SK-N-SH (cell line): Measurements from ENCODE around the gene SLC6A8. TPM values are rescaled to one million over a fixed set of nuclear protein-coding genes. Genes with fewer than 3 reads are reported as not detected.
"Not testable (repeated sequence)": the region's sequence is repeated elsewhere in the genome, so short reads cannot be mapped to it uniquely, and the experiment has no call there.

Experiments used
- CTCF ChIA-PET: fragments of 300-600, 350-600 bp; formaldehyde crosslinking; extraction: SDS; loops from one replicate; lab custom pipeline; 2021; lab: Yijun Ruan, JAX
- POLR2A ChIA-PET: fragments of 350-600 bp; sonication (Branson Sonifier 250); formaldehyde crosslinking; extraction: SDS; loops from one replicate; lab custom pipeline; 2020; ENCODE audit warnings: antibody characterized with exemption, inconsistent platforms; lab: Yijun Ruan, JAX
- DNase-seq: peaks from one replicate; pipeline ENCODE4 v3.0.0; 2012
- H2AFZ ChIP-seq: fragments of 200-600 bp; sonication (generic); 2 replicates; pipeline ENCODE4 v1.8.1; 2016; ENCODE audit warnings: antibody characterized with exemption, mild to moderate bottlenecking, low read depth
- H3F3A ChIP-seq: fragments of 200-600 bp; sonication (generic); replicated peaks from 2 replicates; pipeline ENCODE3; 2016; ENCODE audit warnings: antibody characterized with exemption, mild to moderate bottlenecking; ENCODE audit not compliant: insufficient read depth
- H3K27ac ChIP-seq, 2 experiments: fragments of 200-500 bp in 1 of 2; fragments of 200-600 bp in 1 of 2; sonication (Bioruptor generic) in 1 of 2; sonication (generic), shearing (Covaris generic) in 1 of 2; 2 replicates each; pipeline versions ENCODE4 v1.5.1 to v1.6.1; 2014 to 2016; ENCODE audit warnings: low read depth in 2 of 2, inconsistent platforms in 1 of 2, low read length in 1 of 2, mild to moderate bottlenecking in 1 of 2, mixed read lengths in 1 of 2
- H3K27me3 ChIP-seq: fragments of 200-600 bp; sonication (generic), shearing (Covaris generic); 2 replicates; pipeline ENCODE4 v1.6.1; 2016; ENCODE audit warnings: mixed run types; ENCODE audit not compliant: insufficient read depth
- H3K36me3 ChIP-seq, 2 experiments: fragments of 200-500 bp in 1 of 2; fragments of 200-600 bp in 1 of 2; sonication (Bioruptor generic) in 1 of 2; sonication (generic) in 1 of 2; replicated peaks in 1 of 2; 2 replicates each; pipeline versions ENCODE3 to v1.5.1; 2014 to 2016; ENCODE audit warnings: low read length in 1 of 2, mild to moderate bottlenecking in 1 of 2; ENCODE audit not compliant: insufficient read depth in 2 of 2, control insufficient read depth in 1 of 2
- H3K4me1 ChIP-seq, 2 experiments: fragments of 200-500 bp in 1 of 2; fragments of 200-600 bp in 1 of 2; sonication (Bioruptor generic) in 1 of 2; sonication (generic), shearing (Covaris generic) in 1 of 2; 2 replicates each; pipeline versions ENCODE4 v1.5.1 to v1.6.1; 2014 to 2016; ENCODE audit warnings: low read depth in 1 of 2, low read length in 1 of 2, mixed run types in 1 of 2; ENCODE audit not compliant: insufficient read depth in 2 of 2, control insufficient read depth in 1 of 2
- H3K4me2 ChIP-seq: fragments of 200-600 bp; sonication (generic), shearing (Covaris generic); 2 replicates; pipeline ENCODE4 v1.6.1; 2017; ENCODE audit warnings: mixed run types
- H3K4me3 ChIP-seq, 2 experiments: fragments of 200-500 bp in 1 of 2; fragments of 200-600 bp in 1 of 2; sonication (Bioruptor generic) in 1 of 2; sonication (generic), shearing (Covaris generic) in 1 of 2; 2 replicates each; pipeline versions ENCODE4 v1.5.1 to v1.8.1; 2014 to 2016; ENCODE audit warnings: low read depth in 2 of 2, inconsistent platforms in 1 of 2, low read length in 1 of 2, mild to moderate bottlenecking in 1 of 2, mixed read lengths in 1 of 2, moderate library complexity in 1 of 2
- H3K79me2 ChIP-seq: fragments of 200-600 bp; sonication (generic); 2 replicates; pipeline ENCODE4 v1.8.1; 2017; ENCODE audit warnings: mild to moderate bottlenecking; ENCODE audit not compliant: insufficient read depth
- H3K9ac ChIP-seq: fragments of 200-600 bp; sonication (generic); 2 replicates; pipeline ENCODE4 v1.6.1; 2017; ENCODE audit warnings: mixed run types
- H3K9me2 ChIP-seq: fragments of 200-600 bp; sonication (generic); 2 replicates; pipeline ENCODE4 v1.6.1; 2017; ENCODE audit warnings: mixed run types
- H3K9me3 ChIP-seq: fragments of 200-600 bp; sonication (generic); 2 replicates; pipeline ENCODE4 v1.6.1; 2017; ENCODE audit warnings: mixed run types, mild to moderate bottlenecking, moderate library complexity
- H4K20me1 ChIP-seq: fragments of 200-600 bp; sonication (generic); 2 replicates; pipeline ENCODE4 v1.6.1; 2017; ENCODE audit warnings: mild to moderate bottlenecking, mixed run types; ENCODE audit not compliant: insufficient read depth
- CHD2 ChIP-seq: fragments of 150-350 bp; IDR thresholded peaks from 2 replicates; pipeline ENCODE4 v1.6.1; 2018; ENCODE audit warnings: low read length; ENCODE audit not compliant: partially characterized antibody
- ELF1 ChIP-seq: IDR thresholded peaks from 2 replicates; pipeline ENCODE4 v1.4.0; 2012
- FOXM1 ChIP-seq: IDR thresholded peaks from 2 replicates; pipeline ENCODE4 v1.4.0; 2012; ENCODE audit warnings: low read depth, mild to moderate bottlenecking
- GATA2 ChIP-seq: sonication (generic); formaldehyde crosslinking; IDR thresholded peaks from 2 replicates; pipeline ENCODE4 v1.5.0; 2020; ENCODE audit warnings: mild to moderate bottlenecking, missing genetic modification reagents
- IRF3 ChIP-seq: fragments of 150-350 bp; IDR thresholded peaks from 2 replicates; pipeline ENCODE4 v1.6.1; 2016; ENCODE audit warnings: mild to moderate bottlenecking, low read depth, low read length
- NRF1 ChIP-seq: IDR thresholded peaks from 2 replicates; pipeline ENCODE4 v1.6.1; 2012; ENCODE audit warnings: low read depth, mild to moderate bottlenecking, low read length
- POLR2AphosphoS5 ChIP-seq: IDR thresholded peaks from 2 replicates; pipeline ENCODE4 v1.6.1; 2012; ENCODE audit warnings: low read depth, low read length
- RCOR1 ChIP-seq: fragments of 150-350 bp; IDR thresholded peaks from 2 replicates; pipeline ENCODE4 v1.6.1; 2017; ENCODE audit warnings: antibody characterized with exemption, low read length
- RXRA ChIP-seq: IDR thresholded peaks from 2 replicates; pipeline ENCODE4 v1.4.0; 2012; ENCODE audit warnings: low read depth, mild to moderate bottlenecking, borderline replicate concordance
- SIN3A ChIP-seq: IDR thresholded peaks from 2 replicates; pipeline ENCODE4 v1.6.1; 2012; ENCODE audit warnings: low read depth, mild to moderate bottlenecking, low read length, moderate library complexity, borderline replicate concordance
- whole genome bisulfite sequencing: methylation state at CpG from one replicate; pipeline ENCODE4 v1.1.6; 2017; ENCODE audit warnings: low lambda C conversion rate; 5-methylcytosine and 5-hydroxymethylcytosine counted together
- polyA plus RNA-seq, 3 experiments: library from polyadenylated mRNA; depleted of rRNA; stranded (reverse); fragments of >200 nt; gene quantifications; 2 replicates each; pipeline ENCODE4 v1.2.3, GENCODE V29; 2012
- TF ChIP-seq, protein P1 (sequence below): IDR thresholded peaks from 2 replicates; pipeline ENCODE4; 2012
- TF ChIP-seq, protein P2 (sequence below): fragments of 150-350 bp; IDR thresholded peaks from 2 replicates; pipeline ENCODE4 v1.6.1; 2017; ENCODE audit warnings: antibody characterized with exemption, low read length, low read depth, borderline replicate concordance
- TF ChIP-seq, protein P3 (sequence below): IDR thresholded peaks from 2 replicates; pipeline ENCODE4 v1.4.0; 2012; ENCODE audit warnings: low read depth, borderline replicate concordance
- TF ChIP-seq, protein P4 (sequence below): IDR thresholded peaks from 2 replicates; pipeline ENCODE4 v1.6.1; 2012; ENCODE audit warnings: mild to moderate bottlenecking, low read depth, low read length, moderate library complexity

Gene SLC6A8
- polyA plus RNA-seq, 1 of the 3 experiments (the other 2 are of a cell fraction): 30.8 TPM

DNA sequence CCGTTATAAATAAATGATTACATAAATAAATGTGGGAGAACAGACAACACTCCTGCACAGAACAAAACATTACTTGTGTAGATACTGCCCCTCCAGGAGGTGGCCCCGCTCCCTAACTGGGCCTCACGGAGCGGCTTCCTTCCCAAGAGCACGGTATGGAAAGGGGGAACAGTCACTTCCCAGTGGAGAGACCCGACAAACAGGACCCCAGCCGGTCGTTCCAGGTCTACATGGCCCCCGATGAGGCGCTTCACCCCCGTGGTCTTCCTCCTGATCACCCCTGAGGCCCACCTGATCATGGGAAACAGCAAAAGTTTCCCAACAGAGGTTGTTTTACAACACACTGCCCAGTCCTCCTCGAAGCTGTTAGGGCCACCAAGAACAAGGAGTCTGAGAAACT lies 6.6 kb upstream of the SLC6A8 start:
- TF ChIP-seq SIN3A (no peak), NRF1 (no peak), RXRA (no peak), CHD2 (no peak), ELF1 (no peak), IRF3 (no peak), POLR2AphosphoS5 (no peak), RCOR1 (no peak), GATA2 (no peak), FOXM1 (no peak)
- TF ChIP-seq, protein P1, sequence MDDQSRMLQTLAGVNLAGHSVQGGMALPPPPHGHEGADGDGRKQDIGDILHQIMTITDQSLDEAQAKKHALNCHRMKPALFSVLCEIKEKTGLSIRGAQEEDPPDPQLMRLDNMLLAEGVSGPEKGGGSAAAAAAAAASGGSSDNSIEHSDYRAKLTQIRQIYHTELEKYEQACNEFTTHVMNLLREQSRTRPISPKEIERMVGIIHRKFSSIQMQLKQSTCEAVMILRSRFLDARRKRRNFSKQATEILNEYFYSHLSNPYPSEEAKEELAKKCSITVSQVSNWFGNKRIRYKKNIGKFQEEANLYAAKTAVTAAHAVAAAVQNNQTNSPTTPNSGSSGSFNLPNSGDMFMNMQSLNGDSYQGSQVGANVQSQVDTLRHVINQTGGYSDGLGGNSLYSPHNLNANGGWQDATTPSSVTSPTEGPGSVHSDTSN: no peak
- TF ChIP-seq, protein P2, sequence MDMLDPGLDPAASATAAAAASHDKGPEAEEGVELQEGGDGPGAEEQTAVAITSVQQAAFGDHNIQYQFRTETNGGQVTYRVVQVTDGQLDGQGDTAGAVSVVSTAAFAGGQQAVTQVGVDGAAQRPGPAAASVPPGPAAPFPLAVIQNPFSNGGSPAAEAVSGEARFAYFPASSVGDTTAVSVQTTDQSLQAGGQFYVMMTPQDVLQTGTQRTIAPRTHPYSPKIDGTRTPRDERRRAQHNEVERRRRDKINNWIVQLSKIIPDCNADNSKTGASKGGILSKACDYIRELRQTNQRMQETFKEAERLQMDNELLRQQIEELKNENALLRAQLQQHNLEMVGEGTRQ: no peak
- TF ChIP-seq, protein P3, sequence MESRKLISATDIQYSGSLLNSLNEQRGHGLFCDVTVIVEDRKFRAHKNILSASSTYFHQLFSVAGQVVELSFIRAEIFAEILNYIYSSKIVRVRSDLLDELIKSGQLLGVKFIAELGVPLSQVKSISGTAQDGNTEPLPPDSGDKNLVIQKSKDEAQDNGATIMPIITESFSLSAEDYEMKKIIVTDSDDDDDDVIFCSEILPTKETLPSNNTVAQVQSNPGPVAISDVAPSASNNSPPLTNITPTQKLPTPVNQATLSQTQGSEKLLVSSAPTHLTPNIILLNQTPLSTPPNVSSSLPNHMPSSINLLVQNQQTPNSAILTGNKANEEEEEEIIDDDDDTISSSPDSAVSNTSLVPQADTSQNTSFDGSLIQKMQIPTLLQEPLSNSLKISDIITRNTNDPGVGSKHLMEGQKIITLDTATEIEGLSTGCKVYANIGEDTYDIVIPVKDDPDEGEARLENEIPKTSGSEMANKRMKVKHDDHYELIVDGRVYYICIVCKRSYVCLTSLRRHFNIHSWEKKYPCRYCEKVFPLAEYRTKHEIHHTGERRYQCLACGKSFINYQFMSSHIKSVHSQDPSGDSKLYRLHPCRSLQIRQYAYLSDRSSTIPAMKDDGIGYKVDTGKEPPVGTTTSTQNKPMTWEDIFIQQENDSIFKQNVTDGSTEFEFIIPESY: no peak
- TF ChIP-seq, protein P4, sequence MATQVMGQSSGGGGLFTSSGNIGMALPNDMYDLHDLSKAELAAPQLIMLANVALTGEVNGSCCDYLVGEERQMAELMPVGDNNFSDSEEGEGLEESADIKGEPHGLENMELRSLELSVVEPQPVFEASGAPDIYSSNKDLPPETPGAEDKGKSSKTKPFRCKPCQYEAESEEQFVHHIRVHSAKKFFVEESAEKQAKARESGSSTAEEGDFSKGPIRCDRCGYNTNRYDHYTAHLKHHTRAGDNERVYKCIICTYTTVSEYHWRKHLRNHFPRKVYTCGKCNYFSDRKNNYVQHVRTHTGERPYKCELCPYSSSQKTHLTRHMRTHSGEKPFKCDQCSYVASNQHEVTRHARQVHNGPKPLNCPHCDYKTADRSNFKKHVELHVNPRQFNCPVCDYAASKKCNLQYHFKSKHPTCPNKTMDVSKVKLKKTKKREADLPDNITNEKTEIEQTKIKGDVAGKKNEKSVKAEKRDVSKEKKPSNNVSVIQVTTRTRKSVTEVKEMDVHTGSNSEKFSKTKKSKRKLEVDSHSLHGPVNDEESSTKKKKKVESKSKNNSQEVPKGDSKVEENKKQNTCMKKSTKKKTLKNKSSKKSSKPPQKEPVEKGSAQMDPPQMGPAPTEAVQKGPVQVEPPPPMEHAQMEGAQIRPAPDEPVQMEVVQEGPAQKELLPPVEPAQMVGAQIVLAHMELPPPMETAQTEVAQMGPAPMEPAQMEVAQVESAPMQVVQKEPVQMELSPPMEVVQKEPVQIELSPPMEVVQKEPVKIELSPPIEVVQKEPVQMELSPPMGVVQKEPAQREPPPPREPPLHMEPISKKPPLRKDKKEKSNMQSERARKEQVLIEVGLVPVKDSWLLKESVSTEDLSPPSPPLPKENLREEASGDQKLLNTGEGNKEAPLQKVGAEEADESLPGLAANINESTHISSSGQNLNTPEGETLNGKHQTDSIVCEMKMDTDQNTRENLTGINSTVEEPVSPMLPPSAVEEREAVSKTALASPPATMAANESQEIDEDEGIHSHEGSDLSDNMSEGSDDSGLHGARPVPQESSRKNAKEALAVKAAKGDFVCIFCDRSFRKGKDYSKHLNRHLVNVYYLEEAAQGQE: no peak
- no peak for DNase-seq

GRCh38 chrX:153683486-153683885 lies 4.2 kb upstream of the SLC6A8 start:
- H4K20me1 ChIP-seq, H3K27ac ChIP-seq, H3K9me2 ChIP-seq, H3K9me3 ChIP-seq, H3K79me2 ChIP-seq, H3F3A ChIP-seq, H3K27me3 ChIP-seq, DNase-seq, H3K4me3 ChIP-seq, POLR2A ChIA-PET, H3K9ac ChIP-seq, H3K36me3 ChIP-seq, H2AFZ ChIP-seq, H3K4me2 ChIP-seq: not testable (repeated sequence)
- WGBS: 47% methylated on average over 5 of the region's 8 CpGs
- CTCF ChIA-PET: interaction anchor here (0.9 to 4.5 kb wide), 5 partner anchors 15 to 239 kb away, joined by 3 to 33 read pairs (median 3); no protein-coding TSS in a partner anchor
- H3K4me1 ChIP-seq: peaks cover 0 to 17% of the 10 kb centered on the region in 2 experiments; a peak in 1 of 4 replicates

More for the DNA sequence above, 6.6 kb upstream of the SLC6A8 start:
- Histone ChIP-seq H3F3A (no peaks in the 10 kb centered on the region), H2AFZ (no peak overlapping the region), H3K4me3 (no peak overlapping the region), H3K9me3 (no peaks in the 10 kb centered on the region), H3K36me3 (no peaks in the 10 kb centered on the region), H3K27ac (no peak overlapping the region), H3K4me1 (peaks cover 0 to 12% of the 10 kb centered on the region in 2 experiments; a peak in 1 of 4 replicates), H3K4me2 (no peak overlapping the region), H3K27me3 (peaks cover 7% of the 10 kb centered on the region; the same call in 1 of the 2 replicates), H3K9me2 (no peaks in the 10 kb centered on the region), H3K9ac (no peak overlapping the region), H3K79me2 (no peaks in the 10 kb centered on the region), H4K20me1 (no peaks in the 10 kb centered on the region)
- 45% methylated on average over 9 of the region's 12 CpGs for WGBS
- ChIA-PET POLR2A (no interaction called here), CTCF (no interaction called here)
